ENCODE measurements around the gene OSBPL3. TPM values are rescaled to one million over a fixed set of nuclear protein-coding genes. Genes with fewer than 3 reads are reported as not detected.

The OSBPL3 gene
- total RNA-seq, 1 experiment from 2014 or later: 36.8 TPM

DNA sequence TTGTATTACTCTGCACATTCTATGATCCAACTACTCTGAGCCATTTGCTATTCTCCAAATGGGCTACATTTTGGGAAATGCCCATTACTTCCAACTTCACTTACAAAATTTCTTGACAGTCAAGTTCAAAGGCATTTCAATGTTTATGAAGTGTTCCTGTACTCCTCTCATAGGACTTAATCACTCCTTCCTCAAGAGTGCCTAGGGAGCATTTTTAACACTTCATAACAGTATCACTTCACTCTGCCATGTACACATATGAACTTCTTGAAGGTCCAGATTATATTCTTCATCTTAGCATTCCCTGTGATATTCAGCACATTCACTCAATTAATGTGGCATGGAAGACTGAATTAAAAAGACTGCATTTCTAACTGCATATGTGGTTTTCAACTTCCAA, 21.6 kb downstream of the OSBPL3 start:
- ChIA-PET POLR2A (no interaction called here), RAD21 (ENCODE audit: low non-redundant PET in 1 of 2, low total read pairs in 2 of 2, uncharacterized antibody in 2 of 2, unreplicated experiment in 2 of 2) (no interaction called here), CTCF (no interaction called here)
- Histone ChIP-seq H3K4me3 (replicated peaks in 1 of 2; ENCODE audit: low read depth in 1 of 2, low read length in 2 of 2) (no peak overlapping the region), H2AFZ (ENCODE audit: low read depth, low read length, poor library complexity, severe bottlenecking) (no peak overlapping the region), H3K79me2 (ENCODE audit: insufficient read depth, low read length) (peaks cover 96% of the 10 kb centered on the region), H3K9me2 (ENCODE audit: insufficient read depth) (no peaks in the 10 kb centered on the region), H3K9ac (ENCODE audit: low read length) (no peak overlapping the region), H4K20me1 (ENCODE audit: insufficient read depth) (peaks cover 8% of the 10 kb centered on the region; the same call in 1 of the 2 replicates), H3K36me3 (ENCODE audit: control insufficient read depth in 1 of 2, insufficient read depth in 2 of 2, low read length in 2 of 2) (no peaks in the 10 kb centered on the region), H3K4me1 (ENCODE audit: control insufficient read depth in 1 of 2, insufficient read depth in 2 of 2, low read length in 2 of 2) (peaks cover 6% of the 10 kb centered on the region in 2 experiments), H3K9me3 (ENCODE audit: control insufficient read depth in 1 of 2, insufficient read depth in 1 of 2, low read depth in 1 of 2, low read length in 2 of 2) (no peaks in the 10 kb centered on the region), H3K27ac (ENCODE audit: low read depth, low read length) (no peak overlapping the region), H3K27me3 (ENCODE audit: insufficient read depth, low read length) (no peaks in the 10 kb centered on the region), H3K4me2 (ENCODE audit: low read length) (no peak overlapping the region)
- BruUV-seq (replicated peaks): no TSS peak
- ATAC-seq (no peak), DNase-seq (ENCODE audit: low read depth, low spot score) (no peak)
- intact Hi-C loops (cut with micrococcal nuclease): no loop called here
- TF ChIP-seq, protein P1, sequence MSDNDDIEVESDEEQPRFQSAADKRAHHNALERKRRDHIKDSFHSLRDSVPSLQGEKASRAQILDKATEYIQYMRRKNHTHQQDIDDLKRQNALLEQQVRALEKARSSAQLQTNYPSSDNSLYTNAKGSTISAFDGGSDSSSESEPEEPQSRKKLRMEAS (IDR thresholded peaks at IDR 0.05): no peak
- TF ChIP-seq EZH2 (IDR thresholded peaks at IDR 0.05) (no peak), TCF7L2 (IDR thresholded peaks at IDR 0.05; ENCODE audit: borderline replicate concordance, extremely low read depth, insufficient read depth, insufficient read length) (no peak), EGR1 (IDR thresholded peaks at IDR 0.05; ENCODE audit: low read depth) (no peak)

DNA sequence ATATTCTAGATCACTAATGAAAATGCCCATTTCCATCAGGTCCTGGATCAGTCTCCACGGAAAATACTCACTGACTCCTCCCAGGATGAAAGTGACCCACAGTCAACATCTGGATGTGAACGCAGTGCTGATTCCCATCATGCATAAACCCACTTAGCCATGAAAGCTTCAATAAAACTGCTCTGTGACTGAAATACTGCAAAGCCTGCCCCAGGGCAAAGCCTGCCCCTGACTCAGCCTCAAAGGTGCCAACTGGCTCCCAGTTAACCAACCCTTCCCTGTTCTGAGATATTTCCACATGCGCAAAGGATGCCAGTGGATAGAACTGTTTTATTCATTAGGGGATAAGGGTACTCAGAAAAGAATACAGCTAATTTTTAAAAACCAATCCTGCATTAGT, 24.0 kb downstream of the OSBPL3 start:
- Histone ChIP-seq H3K4me1 (ENCODE audit: control insufficient read depth in 1 of 2, insufficient read depth in 2 of 2, low read length in 2 of 2) (no peaks in the 10 kb centered on the region), H4K20me1 (ENCODE audit: insufficient read depth) (peaks cover 8% of the 10 kb centered on the region; the same call in 1 of the 2 replicates), H3K27ac (ENCODE audit: low read depth, low read length) (no peak overlapping the region), H3K9ac (ENCODE audit: low read length) (no peak overlapping the region), H3K4me2 (ENCODE audit: low read length) (no peak overlapping the region), H3K9me2 (ENCODE audit: insufficient read depth) (no peaks in the 10 kb centered on the region), H2AFZ (ENCODE audit: low read depth, low read length, poor library complexity, severe bottlenecking) (no peak overlapping the region), H3K27me3 (ENCODE audit: insufficient read depth, low read length) (no peaks in the 10 kb centered on the region), H3K4me3 (replicated peaks in 1 of 2; ENCODE audit: low read depth in 1 of 2, low read length in 2 of 2) (no peak overlapping the region), H3K36me3 (ENCODE audit: control insufficient read depth in 1 of 2, insufficient read depth in 2 of 2, low read length in 2 of 2) (no peaks in the 10 kb centered on the region), H3K79me2 (ENCODE audit: insufficient read depth, low read length) (peaks cover 98% of the 10 kb centered on the region), H3K9me3 (ENCODE audit: control insufficient read depth in 1 of 2, insufficient read depth in 1 of 2, low read depth in 1 of 2, low read length in 2 of 2) (no peaks in the 10 kb centered on the region)
- TF ChIP-seq YY1 (IDR thresholded peaks at IDR 0.05; ENCODE audit: extremely low read depth, insufficient replicate concordance, low read depth, low read length): no peak
- TF ChIP-seq EGR1 (IDR thresholded peaks at IDR 0.05; ENCODE audit: low read depth): no peak
- TF ChIP-seq TCF7L2 (IDR thresholded peaks at IDR 0.05; ENCODE audit: borderline replicate concordance, extremely low read depth, insufficient read depth, insufficient read length): no peak
- no peak for TF ChIP-seq SP1 (IDR thresholded peaks at IDR 0.05; ENCODE audit: low read depth)
- TF ChIP-seq, protein P2, sequence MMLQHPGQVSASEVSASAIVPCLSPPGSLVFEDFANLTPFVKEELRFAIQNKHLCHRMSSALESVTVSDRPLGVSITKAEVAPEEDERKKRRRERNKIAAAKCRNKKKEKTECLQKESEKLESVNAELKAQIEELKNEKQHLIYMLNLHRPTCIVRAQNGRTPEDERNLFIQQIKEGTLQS (IDR thresholded peaks at IDR 0.05): no peak
- ChIA-PET POLR2A (interaction anchor here (0.9 kb wide), 1 partner anchor 15 kb away, joined by 3 read pairs; no protein-coding TSS in a partner anchor), RAD21 (ENCODE audit: low non-redundant PET in 1 of 2, low total read pairs in 2 of 2, uncharacterized antibody in 2 of 2, unreplicated experiment in 2 of 2) (interaction anchor here in 1 of 2 experiments (0.6 kb wide), 1 partner anchor 1339 kb away, joined by 3 read pairs; no protein-coding TSS in a partner anchor), CTCF (interaction anchor here (1.0 kb wide), 1 partner anchor 23 kb away, joined by 3 read pairs; no protein-coding TSS in a partner anchor)
- intact Hi-C loops (cut with micrococcal nuclease): no loop called here
- no peak for ATAC-seq
- no peak for DNase-seq (ENCODE audit: low read depth, low spot score)
- BruUV-seq (replicated peaks): no TSS peak

Data from HCT116 (cell line).